Stimulated activated CD4-positive, alpha-beta T cell treated with anti-CD3 and anti-CD28 coated beads, Interleukin-2, amount 100 ng/mL, for 4 hours (primary cell): ENCODE measurements around the gene MED13L.

Experiments used
- DNase-seq: peaks from one replicate; pipeline ENCODE4 v3.0.0-alpha.2; 2020; ENCODE audit warnings: low read depth

Gene MED13L

DNA sequence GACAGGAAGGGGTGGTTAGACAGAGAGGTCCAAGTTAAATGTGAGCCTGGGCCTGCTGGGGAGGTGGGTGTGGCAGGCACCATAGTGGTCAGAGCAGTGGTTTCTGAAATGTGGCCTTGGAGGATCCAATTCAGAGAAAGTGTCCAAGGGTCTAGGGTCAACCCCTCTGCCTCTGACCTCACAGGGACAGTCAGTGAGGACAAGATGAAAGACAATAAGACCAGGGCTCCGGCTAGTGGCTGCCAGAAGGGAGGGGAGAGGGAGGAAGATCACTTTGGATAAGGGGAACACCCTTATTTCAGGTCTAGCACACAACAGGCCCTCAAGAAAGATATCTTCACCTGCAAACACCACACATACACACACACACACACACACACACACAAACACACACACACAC is 335.1 kb downstream of the MED13L start:
- no peak for DNase-seq

DNA sequence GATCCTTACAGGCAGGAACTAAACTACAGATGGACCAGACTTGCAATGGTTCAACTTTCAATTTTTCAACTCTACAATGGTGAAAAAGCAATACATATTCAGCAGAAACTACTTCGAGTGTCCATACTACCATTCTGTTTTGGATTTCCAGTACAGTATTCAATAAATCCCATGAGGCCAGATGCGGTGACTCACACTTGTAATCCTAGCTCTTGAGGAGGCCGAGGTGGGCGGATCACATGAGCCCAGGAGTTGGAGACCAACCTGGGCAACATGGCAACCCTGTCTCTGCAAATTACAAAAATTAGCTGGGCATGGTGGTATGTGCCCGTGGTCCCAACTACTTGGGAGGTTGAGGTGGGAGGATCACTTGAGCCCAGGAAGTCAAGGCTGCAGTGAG is 336.1 kb downstream of the MED13L start:
- no peak for DNase-seq

DNA sequence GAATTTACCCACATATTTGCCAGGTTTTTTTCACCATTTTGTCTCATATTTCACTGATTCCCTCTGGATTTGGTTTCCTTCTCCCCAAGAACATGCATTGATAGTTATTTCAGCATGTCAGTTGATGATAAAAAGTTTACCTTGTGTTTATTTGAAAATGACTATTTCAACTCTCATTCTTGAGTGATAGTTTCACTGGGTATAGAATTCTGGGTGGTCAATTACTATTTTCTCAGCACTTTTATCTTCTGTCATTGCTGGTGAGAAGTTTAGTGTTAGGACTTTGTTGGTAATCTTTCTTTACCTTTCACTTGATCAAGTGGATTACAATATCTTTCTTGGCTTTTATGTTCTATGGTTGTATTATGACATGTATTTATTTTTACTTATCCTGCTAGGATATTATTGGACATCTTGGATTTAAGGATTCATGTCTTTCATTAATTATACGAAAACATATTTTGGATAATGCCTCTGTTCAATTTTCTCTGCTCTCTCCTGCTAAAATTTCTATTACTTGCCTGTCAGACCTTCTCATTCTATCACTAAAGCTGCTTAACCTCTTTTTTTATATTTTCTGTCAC is 338.6 kb downstream of the MED13L start:
- DNase-seq: no peak

DNA sequence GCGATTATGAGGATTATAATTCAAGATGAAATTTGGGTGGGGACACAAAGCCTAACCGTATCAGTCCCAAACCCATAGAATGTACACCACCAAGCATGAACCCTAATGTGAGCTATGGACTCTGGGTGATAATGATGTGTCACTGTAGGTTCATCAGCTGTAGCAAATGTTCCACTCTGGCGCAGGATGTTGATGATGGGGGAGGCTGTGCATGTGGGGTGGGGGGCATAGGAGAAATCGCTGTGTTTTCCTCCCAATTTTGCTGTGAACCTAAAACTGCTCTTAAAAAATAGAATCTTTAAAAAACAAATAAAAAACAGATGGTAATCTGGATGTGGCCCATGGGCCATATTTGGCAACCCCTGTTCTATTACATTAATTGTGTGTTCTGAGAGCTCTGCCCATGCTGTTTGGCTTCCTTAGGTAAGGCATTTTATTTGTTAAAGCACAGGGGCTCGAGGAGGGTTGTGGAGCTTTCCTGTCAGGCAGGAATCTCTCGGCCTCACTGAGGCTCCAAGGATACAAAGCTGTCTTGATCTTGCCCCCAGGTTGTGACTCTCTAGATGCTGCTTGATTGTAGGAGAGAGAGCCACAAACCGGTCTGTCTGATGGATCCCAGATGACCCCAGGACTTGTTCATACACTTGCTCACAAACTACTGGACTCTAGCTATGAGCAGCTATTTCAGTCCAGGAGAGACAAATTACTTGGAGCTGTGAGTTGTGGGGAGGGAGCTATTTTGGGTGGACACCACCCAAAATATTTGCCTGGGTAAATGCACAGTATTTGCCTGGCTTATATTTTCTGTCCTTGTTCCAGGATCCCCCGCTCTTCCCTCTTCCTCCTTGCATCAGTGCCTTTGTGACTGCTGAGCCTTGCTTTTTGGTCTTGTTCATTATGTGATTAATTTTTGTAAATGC is 340.2 kb downstream of the MED13L start:
- DNase-seq: no peak

DNA sequence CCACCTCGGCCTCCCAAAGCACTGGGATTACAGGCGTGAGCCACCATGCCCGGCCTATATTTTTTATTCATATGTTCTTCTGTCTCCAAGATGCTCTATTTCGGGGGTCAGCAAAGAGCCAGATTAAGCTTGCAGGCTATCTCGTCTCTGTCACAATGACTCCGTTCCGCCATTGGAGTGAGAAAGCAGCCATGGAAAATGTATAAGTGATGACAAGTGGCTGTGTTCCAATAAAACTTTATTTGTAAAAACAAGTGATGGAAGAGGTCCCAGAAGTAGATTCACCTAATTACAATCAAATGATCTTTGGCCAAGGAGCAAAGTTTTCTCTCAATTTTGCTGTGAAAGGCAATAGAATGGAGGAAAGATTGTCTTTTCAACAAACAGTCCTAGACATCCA is 342.6 kb downstream of the MED13L start:
- DNase-seq: no peak

DNA sequence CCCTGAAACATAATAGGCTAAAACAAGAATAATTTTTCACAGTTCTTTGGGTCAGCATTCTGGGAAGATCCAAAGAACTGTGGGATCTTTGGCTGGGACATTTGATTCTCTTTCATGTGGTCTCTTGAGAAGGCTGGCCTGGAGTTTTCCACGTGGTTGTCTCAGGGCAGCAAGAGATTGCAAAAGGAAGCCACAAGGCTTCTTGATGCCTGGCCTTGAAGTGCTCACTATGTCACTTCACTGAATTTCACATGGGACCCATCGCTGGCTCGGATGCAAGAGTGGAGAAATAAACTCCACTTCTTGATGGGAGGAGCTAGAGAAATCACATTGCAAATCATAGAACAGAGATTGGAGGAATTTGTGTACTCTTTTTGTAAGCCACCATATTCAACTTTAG is 343.4 kb downstream of the MED13L start:
- DNase-seq: no peak

DNA sequence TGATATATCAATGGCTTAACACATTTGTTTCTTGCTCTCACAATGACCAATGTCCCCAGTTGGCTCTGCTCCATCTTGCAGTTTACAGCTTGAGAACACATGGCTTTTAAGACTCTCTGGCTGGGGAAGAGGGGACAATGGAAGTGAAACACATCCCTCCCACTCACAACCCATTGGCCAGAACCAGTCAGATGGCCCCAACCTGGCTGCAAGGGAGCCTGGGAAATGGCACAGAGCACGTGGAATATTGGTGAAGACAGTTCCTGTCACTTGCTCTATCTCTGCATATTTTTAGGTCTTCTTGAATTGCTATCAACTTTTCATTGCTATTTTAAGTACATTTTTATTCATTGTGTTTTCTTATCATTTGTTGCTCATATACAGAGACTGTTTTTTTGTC is 345.4 kb downstream of the MED13L start:
- DNase-seq: no peak

DNA sequence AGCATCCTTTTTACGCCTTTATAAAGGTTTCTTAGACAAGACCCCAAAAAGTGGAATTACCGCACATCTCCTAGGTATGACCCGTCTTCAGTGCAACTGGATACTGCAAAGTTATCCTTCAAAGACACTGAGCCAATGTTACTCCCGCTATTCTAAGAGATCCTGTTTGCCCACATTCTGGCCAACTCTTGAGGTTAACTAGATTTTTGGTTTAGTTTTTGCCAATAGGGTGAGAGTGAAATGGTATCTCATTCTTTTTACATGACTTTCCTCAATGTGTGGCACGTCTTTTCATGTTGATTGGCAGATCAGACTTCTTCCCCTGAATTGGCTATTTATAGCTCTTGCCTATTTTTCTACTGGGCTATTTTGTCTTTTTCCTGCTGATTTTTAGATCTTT is 347.2 kb downstream of the MED13L start:
- no peak for DNase-seq

DNA sequence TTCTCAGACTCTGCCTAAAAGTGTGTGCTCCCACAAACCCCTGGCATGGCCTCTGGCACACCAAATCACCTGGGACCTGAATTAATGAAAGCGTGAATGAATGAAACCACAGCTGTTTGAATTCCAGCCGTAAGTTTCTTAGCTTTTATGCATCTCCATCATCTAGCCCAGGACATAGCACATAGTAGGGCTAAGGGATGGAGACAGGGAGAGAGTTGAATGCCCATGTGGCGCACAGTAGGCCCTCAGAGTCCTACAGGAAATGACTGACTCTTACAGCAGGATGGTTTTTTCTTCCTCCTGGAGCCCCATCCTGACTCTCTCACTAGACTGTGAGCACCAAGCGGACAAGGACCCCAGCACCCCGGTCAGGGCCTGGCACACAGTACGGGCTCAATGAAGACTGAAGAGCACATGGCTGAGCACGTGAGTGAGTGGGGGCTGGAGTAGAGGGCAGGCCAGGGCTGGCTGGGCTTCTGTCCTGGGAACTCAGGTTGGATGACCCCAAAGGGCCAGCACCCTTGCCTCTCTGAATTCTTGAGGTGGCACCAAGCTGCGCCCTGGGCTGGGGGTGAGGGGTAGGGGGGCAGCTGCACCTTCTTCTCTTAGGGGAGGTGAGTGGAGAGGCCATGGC is 351.3 kb downstream of the MED13L start:
- no peak for DNase-seq

DNA sequence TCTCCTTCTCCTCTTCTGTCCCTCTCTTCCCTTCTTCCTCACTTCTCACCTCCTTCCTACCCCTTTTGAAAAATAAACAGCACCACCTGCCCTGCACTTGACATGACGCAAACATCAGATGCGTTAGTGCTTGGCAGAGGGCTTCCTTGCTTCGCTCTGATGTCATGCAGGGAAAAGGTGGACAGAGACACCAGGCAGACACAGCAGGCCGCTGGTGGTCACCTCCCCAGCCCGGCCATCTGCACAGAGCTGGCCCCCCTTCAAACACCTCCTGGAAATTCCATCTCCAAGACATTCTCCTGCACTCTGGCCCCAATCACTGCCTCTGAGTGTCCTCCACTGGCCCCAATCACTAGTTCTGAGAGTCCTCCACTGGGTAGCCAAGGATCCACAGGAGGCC is 353.6 kb downstream of the MED13L start:
- no peak for DNase-seq

DNA sequence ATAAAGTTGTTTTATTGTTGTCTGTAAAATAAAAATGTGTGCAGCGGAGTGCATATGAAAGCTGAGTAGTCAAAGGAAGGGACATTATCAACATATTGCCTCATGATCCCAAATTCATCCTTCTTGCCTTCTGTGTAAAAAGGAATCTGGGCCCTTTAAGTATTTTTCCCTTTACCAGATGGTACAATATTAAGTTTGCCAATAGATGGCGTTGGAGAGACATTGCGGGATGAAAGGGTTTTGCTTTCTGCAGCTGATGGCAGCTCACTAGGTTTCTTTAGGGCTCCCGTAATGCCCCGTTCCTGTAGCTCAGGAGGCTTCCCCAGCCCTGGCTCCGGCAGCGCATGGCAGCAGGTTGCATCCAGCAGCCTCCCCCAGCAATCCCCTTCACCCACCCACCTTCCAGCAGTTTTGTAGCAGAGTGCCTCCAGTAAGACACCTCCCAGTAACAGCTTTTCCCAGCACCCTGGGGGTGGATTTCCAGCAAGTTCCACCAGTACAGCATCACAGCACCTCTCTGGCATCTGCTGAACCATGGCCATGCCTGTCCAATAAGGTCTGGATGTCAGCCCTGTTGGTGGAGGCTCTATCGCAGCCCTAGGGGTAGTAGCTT is 354.4 kb downstream of the MED13L start:
- DNase-seq: no peak

DNA sequence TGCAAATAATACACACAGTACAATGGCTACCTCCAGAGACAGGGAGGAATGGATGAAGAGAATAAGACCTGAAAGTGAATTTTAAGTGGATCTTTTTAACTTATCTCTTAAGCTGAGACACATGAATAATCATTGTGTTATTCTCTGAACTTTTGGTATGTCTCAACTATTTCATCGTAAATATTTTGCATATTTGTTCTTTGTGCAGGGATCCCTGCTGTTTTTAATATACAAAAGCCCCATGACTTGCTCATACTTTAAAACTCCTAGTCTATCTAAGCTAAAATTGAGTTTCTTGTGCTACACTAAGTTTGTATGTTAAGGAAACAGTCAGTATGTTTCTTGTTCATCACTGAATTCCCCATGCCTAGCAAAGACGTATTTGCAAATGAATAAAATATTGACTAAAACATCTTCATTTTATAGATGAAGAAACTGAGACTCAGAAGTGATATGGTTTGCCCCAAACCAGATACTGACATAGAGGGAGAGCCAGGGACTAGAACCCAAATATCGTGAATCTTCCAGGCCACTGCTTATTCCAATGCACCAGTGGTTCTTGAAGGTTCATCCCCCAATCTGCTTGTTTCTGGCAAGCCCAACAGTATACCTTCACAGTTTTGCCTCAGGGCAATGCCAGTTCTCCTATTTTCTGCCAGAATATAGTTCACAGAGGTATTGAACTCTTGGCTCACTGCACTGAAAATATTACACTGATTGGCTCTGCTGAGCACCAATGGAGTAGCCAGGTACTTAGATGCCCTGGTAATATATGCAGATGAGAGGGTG is 356.9 kb downstream of the MED13L start:
- no peak for DNase-seq

DNA sequence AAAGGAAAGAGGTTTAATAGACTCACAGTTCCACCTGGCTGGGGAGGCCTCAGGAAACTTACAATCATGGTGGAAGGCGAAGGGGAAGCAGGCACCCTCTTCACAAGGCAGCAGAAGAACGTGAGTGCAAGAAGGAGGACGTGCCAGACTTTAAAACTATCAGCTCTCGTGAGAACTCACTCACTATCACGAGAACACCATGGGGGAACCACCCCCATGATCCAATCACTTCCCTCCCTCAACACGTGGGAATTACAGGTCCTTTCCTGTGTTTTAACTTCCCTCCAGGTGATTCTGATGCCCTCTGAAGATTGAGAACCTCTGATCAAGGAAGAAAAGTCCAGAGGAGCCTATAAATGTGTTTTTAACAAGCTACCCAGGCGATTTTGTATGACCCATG is 358.7 kb downstream of the MED13L start:
- no peak for DNase-seq

DNA sequence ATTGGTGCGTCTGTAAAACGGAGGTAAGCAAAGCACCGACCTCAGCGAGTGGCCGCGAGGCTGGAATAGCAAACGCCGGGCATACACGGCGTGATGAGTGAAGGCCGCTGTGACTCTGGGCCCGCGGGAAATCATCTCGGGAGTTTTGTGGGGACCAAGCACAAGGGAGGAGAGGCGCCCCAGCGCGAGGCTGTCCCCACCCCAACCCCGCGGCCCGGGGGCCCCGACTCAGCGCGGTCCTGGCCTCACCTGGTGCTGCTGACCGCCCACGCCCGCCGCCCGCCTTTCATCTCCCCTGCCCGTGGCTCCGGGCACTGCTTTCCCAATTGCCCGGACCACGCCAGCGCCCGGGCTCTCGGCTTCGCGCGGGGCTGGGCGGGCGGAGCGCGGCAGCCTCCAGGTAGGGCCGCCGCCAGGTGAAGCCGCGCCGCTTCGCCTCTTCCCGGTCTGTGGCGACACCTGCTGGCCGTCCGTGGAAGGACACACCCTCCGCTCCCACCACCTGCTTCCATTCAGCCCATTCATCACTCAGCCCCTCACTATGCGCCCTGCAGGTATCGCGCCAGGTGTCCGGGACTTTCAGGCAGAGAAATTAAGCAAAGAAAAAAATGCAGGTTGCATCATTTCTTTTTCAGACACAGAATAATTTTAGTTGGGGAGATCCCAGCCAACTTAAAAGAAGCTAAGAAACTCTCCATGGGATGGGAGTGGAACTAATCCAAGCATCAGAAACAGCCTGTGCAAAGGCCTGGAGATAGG is 360.4 kb downstream of the MED13L start:
- DNase-seq: peak; percentile 54

DNA sequence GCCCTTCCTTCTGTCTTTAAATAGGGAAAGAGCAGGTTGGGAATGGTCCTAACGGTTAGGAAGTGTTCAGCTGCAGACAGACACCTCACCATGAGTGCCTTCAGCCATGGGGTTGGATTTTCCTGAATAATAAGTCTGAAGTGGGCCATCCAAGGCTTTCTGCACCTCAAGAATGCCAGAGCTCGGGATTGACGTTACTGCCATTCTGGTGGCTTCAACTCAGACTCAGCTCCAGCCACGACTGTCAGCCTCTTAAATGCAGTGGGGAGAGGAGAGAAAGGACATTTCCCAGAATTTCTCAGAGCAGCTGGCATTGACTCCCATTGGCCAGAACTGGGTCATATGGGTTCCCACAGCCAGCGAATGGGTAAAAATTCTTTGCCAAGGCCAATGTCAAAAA is 363.4 kb downstream of the MED13L start:
- no peak for DNase-seq

DNA sequence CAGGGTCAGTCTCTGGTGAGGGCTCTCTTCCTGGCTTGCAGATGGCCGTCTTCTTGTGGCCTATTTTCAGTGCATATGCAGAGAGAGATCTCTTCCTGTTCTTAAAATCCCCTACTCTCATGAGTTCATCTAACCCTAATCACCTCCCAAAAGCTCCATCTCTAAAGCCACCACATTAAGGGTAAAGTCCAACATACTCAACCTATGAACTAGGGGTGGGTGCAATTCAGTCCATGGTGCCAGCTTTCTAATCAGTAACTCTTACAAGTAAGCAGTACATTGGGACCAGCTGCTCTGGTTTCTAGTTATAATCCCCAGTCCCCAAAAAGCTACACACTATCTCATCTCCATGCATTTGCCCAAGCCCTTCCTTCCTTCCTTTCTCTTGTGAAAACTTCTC is 365.1 kb downstream of the MED13L start:
- no peak for DNase-seq

DNA sequence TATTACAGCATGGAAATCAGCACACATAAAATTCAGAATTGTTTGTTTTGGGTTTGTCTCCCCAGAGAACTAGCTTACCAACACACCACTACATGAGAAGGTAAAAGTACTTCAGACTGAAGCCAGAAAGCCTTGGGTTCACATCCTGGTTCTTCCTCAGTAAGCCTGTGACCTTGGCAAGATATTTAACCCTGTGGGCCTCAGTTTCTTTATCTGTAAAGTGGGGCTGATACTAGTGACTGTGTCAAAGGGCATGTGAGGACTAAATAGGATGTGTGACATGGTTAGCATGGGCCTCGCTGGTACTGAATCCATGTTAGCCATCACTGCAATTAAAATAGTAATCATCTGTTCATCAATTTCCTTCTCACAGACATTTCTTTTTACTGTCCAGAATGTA is 366.1 kb downstream of the MED13L start:
- no peak for DNase-seq

DNA sequence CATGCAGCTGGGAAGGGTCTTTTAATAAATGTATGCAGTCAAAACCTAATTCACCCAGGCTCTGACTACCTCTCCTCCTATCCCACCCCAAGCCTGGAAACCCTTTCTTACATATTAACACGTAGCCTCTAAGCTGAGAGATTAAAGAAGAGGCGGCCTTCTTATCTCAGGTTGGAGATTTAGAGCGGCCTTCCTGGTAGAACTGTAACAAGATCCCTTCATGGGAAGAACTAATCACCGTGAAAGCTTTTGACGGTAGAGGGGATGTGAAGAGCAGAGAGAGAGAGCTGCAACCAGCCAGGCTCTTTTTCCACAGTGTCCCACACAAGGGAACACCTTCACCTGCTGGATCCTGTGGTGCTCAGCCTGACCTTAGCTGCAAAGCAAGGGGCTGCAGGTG is 367.4 kb downstream of the MED13L start:
- no peak for DNase-seq
